ENCODE results near the gene CHMP1A.
"Not testable (repeated sequence)": the region's sequence is repeated elsewhere in the genome, so short reads cannot be mapped to it uniquely, and the experiment has no call there.

- TF ChIP-seq EZH2phosphoT487 (IDR thresholded peaks at IDR 0.05; ENCODE audit: borderline replicate concordance, low read length); CTCF (IDR thresholded peaks at IDR 0.05; ENCODE audit: low read depth, low read length, poor library complexity, severe bottlenecking): not testable (repeated sequence)
Measured at GRCh38 chr16:89699629-89700099, 42.2 kb upstream of the CHMP1A start.

Measured in DOHH2 (cell line).